ENCODE measurements around the gene OXT. TPM values are rescaled to one million over a fixed set of nuclear protein-coding genes. Genes with fewer than 3 reads are reported as not detected.

Gene OXT
- total and polyA plus RNA-seq, 2 of the 8 experiments (the other 6 are each of a cell fraction or from before 2014, with no cell fraction given) = not detected

- H2BK20ac ChIP-seq (ENCODE audit: low read length) = no peak overlapping the region
- no peak overlapping the region for H3K4ac ChIP-seq (replicated peaks; ENCODE audit: insufficient read length, low read depth, low read length)
- CTCF ChIA-PET (ENCODE audit: partially characterized antibody) = interaction anchor here (0.5 to 1.3 kb wide), 2 partner anchors 8 to 203 kb away, joined by 3 to 5 read pairs; no protein-coding TSS in a partner anchor
- no peak overlapping the region for H3K9ac ChIP-seq (replicated peaks in 1 of 4; ENCODE audit: extremely low read depth in 1 of 4, low read depth in 3 of 4, low read length in 3 of 4)
- POLR2A ChIA-PET (ENCODE audit: partially characterized antibody) = interaction anchor here (1.1 to 1.8 kb wide), 3 partner anchors 12 to 164 kb away, joined by 3 to 6 read pairs (median 4); partner anchors contain the start of gene ITPA
- no peak overlapping the region for H2AFZ ChIP-seq (ENCODE audit: low read length)
- WGBS, 2 experiments (ENCODE audit: extremely low coverage in 1 of 2, insufficient coverage in 1 of 2, insufficient read length in 1 of 2, insufficient replicate concordance in 2 of 2, low coverage in 1 of 2, low lambda C conversion rate in 2 of 2, missing lambda C conversion rate in 1 of 2) = 85% methylated on average over 6 of the region's 8 CpGs; no CpG with 5 or more reads in 1 of the 2 experiments
- H2BK120ac ChIP-seq (replicated peaks; ENCODE audit: low read depth, low read length) = no peak overlapping the region
- no peak overlapping the region for H4K91ac ChIP-seq (replicated peaks; ENCODE audit: insufficient read length, low read length)
- peak overlapping the region in 1 of 2 experiments; percentile 78; a peak in 2 of 4 replicates for H3K4me2 ChIP-seq (ENCODE audit: insufficient read depth in 1 of 2, low read depth in 2 of 2, low read length in 2 of 2)
- H4K20me1 ChIP-seq (replicated peaks in 1 of 2; ENCODE audit: control insufficient read depth in 1 of 2, insufficient read depth in 2 of 2, low read length in 2 of 2) = peaks cover 0 to 2% of the 10 kb centered on the region in 2 experiments
- H4K5ac ChIP-seq (ENCODE audit: insufficient read length, low read depth, low read length) = no peak overlapping the region
- peak overlapping the region; percentile 76; the same call in 1 of the 2 replicates for H2AK5ac ChIP-seq (ENCODE audit: low read depth, low read length)
- H2BK5ac ChIP-seq (ENCODE audit: low read depth, low read length) = no peak overlapping the region
- H3K79me2 ChIP-seq (ENCODE audit: control insufficient read depth in 1 of 2, insufficient read depth in 2 of 2, low read length in 2 of 2) = peaks cover 0 to 6% of the 10 kb centered on the region in 2 experiments; a peak in 1 of 4 replicates
- peaks cover 5% of the 10 kb centered on the region for H3K79me1 ChIP-seq (ENCODE audit: low read depth, low read length)
- H2BK15ac ChIP-seq (ENCODE audit: low read length) = peak overlapping the region; percentile 61; the same call in 1 of the 2 replicates
- H3K4me1 ChIP-seq (replicated peaks in 1 of 4; ENCODE audit: control insufficient read depth in 3 of 4, insufficient read depth in 4 of 4, low read length in 3 of 4) = peaks cover 2 to 12% (median 9%) of the 10 kb centered on the region in 4 experiments; a peak in 6 of 7 replicates
- H3K23ac ChIP-seq (ENCODE audit: insufficient read length) = no peak overlapping the region
- peaks cover 8% of the 10 kb centered on the region for H3K23me2 ChIP-seq (ENCODE audit: low read depth, low read length)
- no peaks in the 10 kb centered on the region for H3K9me3 ChIP-seq (ENCODE audit: insufficient read depth in 2 of 2, low read depth in 1 of 2, low read length in 1 of 2)
- peaks cover 11 to 26% (median 24%) of the 10 kb centered on the region in 4 experiments; a peak in 7 of 8 replicates for H3K36me3 ChIP-seq (ENCODE audit: control insufficient read depth in 2 of 4, insufficient read depth in 4 of 4, low read length in 3 of 4)
- no peak overlapping the region for H3K18ac ChIP-seq (ENCODE audit: extremely low read depth, low read length)
- no peak overlapping the region for H3K56ac ChIP-seq (replicated peaks; ENCODE audit: insufficient read length, low read depth, low read length)
- H3K27ac ChIP-seq (ENCODE audit: low read depth, low read length) = no peak overlapping the region
- FAIRE-seq = no peak
- H4K8ac ChIP-seq (ENCODE audit: extremely low read depth, insufficient read depth, low read length) = no peak overlapping the region
- DNase-seq (ENCODE audit: low read depth in 1 of 2, low spot score in 2 of 2) = no peak
- TF ChIP-seq CBX5 (IDR thresholded peaks at IDR 0.05; ENCODE audit: low read depth, low read length) (no peak), GABPA (IDR thresholded peaks at IDR 0.05; ENCODE audit: borderline replicate concordance, insufficient read depth, low read length) (no peak)
- 0 out of 8 replicates have a peak overlapping the region, but pooled peaks of 1 of the 4 experiments have one; percentile 99 for H3K4me3 ChIP-seq (ENCODE audit: extremely low read depth in 1 of 4, insufficient read depth in 2 of 4, low read depth in 3 of 4, low read length in 4 of 4)
- no peak overlapping the region for H2BK12ac ChIP-seq (ENCODE audit: low read depth, low read length)
- H3K27me3 ChIP-seq (replicated peaks in 1 of 4; ENCODE audit: control insufficient read depth in 3 of 4, extremely low read depth in 1 of 4, insufficient read depth in 3 of 4, low read length in 3 of 4) = no peaks in the 10 kb centered on the region
- no peak overlapping the region for H3K14ac ChIP-seq (ENCODE audit: insufficient read length)
Observed at GRCh38 chr20:3044336-3044965, 27.0 kb upstream of the OXT start.

All from H1 (cell line).